Stomach (tissue), 4 donors: ENCODE measurements around the gene STRA6.
"Not testable (repeated sequence)": the region's sequence is repeated elsewhere in the genome, so short reads cannot be mapped to it uniquely, and the experiment has no call there.

Experiments
- EP300 ChIP-seq: sonication (generic); formaldehyde crosslinking; IDR thresholded peaks from one replicate; pipeline ENCODE4 v1.6.1; 2017; ENCODE audit warnings: antibody characterized with exemption
- POLR2AphosphoS5 ChIP-seq, 3 donors: sonication (generic); formaldehyde crosslinking; IDR thresholded peaks; one replicate each; pipeline ENCODE4 v1.6.1; 2016; ENCODE audit warnings: antibody characterized with exemption in 3 of 3
- TF ChIP-seq, protein P1 (sequence below), 7 experiments: fragments of 450-650 bp in 4 of 7; fragments of 200-600 bp in 3 of 7; sonication (generic) in 3 of 7; IDR thresholded peaks; one replicate each; pipeline ENCODE4 v1.5.1; 2016 to 2019; ENCODE audit warnings: antibody characterized with exemption in 7 of 7, control low read depth in 2 of 7, mild to moderate bottlenecking in 1 of 7

DNA sequence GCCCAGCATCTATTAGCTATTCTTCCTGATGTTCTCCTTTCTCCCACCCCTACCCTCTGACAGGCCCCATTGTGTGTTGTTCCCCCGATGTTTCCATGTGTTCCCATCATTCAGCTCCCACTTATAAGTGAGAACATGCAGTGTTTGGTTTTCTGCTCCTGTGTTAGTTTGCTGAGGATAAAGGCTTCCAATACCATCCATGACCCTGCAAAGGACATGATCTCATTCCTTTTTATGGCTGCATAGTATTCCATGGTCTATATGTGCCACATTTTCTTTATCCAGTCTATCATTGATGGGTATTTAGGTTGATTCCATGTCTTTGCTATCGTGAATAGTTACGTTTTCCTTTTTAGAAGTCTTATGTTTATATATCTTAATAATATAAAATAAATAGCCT is 42.2 kb downstream of the STRA6 start:
- TF ChIP-seq, protein P1, sequence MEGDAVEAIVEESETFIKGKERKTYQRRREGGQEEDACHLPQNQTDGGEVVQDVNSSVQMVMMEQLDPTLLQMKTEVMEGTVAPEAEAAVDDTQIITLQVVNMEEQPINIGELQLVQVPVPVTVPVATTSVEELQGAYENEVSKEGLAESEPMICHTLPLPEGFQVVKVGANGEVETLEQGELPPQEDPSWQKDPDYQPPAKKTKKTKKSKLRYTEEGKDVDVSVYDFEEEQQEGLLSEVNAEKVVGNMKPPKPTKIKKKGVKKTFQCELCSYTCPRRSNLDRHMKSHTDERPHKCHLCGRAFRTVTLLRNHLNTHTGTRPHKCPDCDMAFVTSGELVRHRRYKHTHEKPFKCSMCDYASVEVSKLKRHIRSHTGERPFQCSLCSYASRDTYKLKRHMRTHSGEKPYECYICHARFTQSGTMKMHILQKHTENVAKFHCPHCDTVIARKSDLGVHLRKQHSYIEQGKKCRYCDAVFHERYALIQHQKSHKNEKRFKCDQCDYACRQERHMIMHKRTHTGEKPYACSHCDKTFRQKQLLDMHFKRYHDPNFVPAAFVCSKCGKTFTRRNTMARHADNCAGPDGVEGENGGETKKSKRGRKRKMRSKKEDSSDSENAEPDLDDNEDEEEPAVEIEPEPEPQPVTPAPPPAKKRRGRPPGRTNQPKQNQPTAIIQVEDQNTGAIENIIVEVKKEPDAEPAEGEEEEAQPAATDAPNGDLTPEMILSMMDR (IDR thresholded peaks at IDR 0.05), result not testable (repeated sequence)
- not testable (repeated sequence) for TF ChIP-seq EP300; POLR2AphosphoS5 (IDR thresholded peaks at IDR 0.05)
